ENCODE results near the gene BTN3A1.
"Not testable (repeated sequence)": the region's sequence is repeated elsewhere in the genome, so short reads cannot be mapped to it uniquely, and the experiment has no call there.

The BTN3A1 gene

GRCh38 chr6:26415036-26415614, 13.1 kb downstream of the BTN3A1 start:
- DNase-seq (ENCODE audit: low read depth), result no peak

- no peak for DNase-seq (ENCODE audit: low read depth)
Measured at GRCh38 chr6:26415791-26416190, 13.7 kb downstream of the BTN3A1 start.

- no peak for DNase-seq (ENCODE audit: low read depth)
Measured at GRCh38 chr6:26416288-26416687, 14.2 kb downstream of the BTN3A1 start.

- DNase-seq (ENCODE audit: low read depth), result not testable (repeated sequence)
Measured at GRCh38 chr6:26418077-26418476, 16.0 kb downstream of the BTN3A1 start.

GRCh38 chr6:26418795-26419194, 16.7 kb downstream of the BTN3A1 start:
- DNase-seq (ENCODE audit: low read depth), result not testable (repeated sequence)

- DNase-seq (ENCODE audit: low read depth), result no peak
Measured at GRCh38 chr6:26420688-26421171, 18.7 kb downstream of the BTN3A1 start.

- DNase-seq (ENCODE audit: low read depth), result peak; percentile 21
Measured at GRCh38 chr6:26421259-26422144, 19.4 kb downstream of the BTN3A1 start.

- DNase-seq (ENCODE audit: low read depth), result no peak
Measured at GRCh38 chr6:26422329-26422728, 20.3 kb downstream of the BTN3A1 start.

GRCh38 chr6:26426691-26427450, 24.8 kb downstream of the BTN3A1 start:
- no peak for DNase-seq (ENCODE audit: low read depth)

GRCh38 chr6:26427451-26427809, 25.4 kb downstream of the BTN3A1 start:
- DNase-seq (ENCODE audit: low read depth), result no peak

GRCh38 chr6:26428206-26428605, 26.1 kb downstream of the BTN3A1 start:
- DNase-seq (ENCODE audit: low read depth), result no peak

GRCh38 chr6:26430787-26431186, 28.7 kb downstream of the BTN3A1 start:
- DNase-seq (ENCODE audit: low read depth), result no peak

GRCh38 chr6:26431258-26432172, 29.4 kb downstream of the BTN3A1 start:
- DNase-seq (ENCODE audit: low read depth), result no peak

- no peak for DNase-seq (ENCODE audit: low read depth)
Measured at GRCh38 chr6:26432627-26433201, 30.6 kb downstream of the BTN3A1 start.

GRCh38 chr6:26433680-26434079, 31.6 kb downstream of the BTN3A1 start:
- DNase-seq (ENCODE audit: low read depth), result not testable (repeated sequence)

- no peak for DNase-seq (ENCODE audit: low read depth)
Measured at GRCh38 chr6:26436018-26436417, 33.9 kb downstream of the BTN3A1 start.

GRCh38 chr6:26437550-26437949, 35.5 kb downstream of the BTN3A1 start:
- no peak for DNase-seq (ENCODE audit: low read depth)

GRCh38 chr6:26438000-26438399, 35.9 kb downstream of the BTN3A1 start:
- DNase-seq (ENCODE audit: low read depth), result no peak

GRCh38 chr6:26439151-26440125, 37.4 kb downstream of the BTN3A1 start:
- no peak for DNase-seq (ENCODE audit: low read depth)

GRCh38 chr6:26440977-26441358, 38.9 kb downstream of the BTN3A1 start:
- DNase-seq (ENCODE audit: low read depth), result no peak
